ENCODE results near the gene MRPL21. TPM values are rescaled to one million over a fixed set of nuclear protein-coding genes. Genes with fewer than 3 reads are reported as not detected.

MRPL21 gene
- polyA plus RNA-seq, 2 of the 4 experiments (the other 2 are of a cell fraction) = 116 to 131 TPM

- Histone ChIP-seq H3K4me2 (no peak overlapping the region), H3K4me1 (no peaks in the 10 kb centered on the region), H3K27ac (no peak overlapping the region), H3K9me3 (no peaks in the 10 kb centered on the region), H3K4me3 (no peak overlapping the region)
- TF ChIP-seq SREBF2 (IDR thresholded peaks at IDR 0.05) = no peak
- TF ChIP-seq GATA3 (IDR thresholded peaks at IDR 0.05; ENCODE audit: borderline replicate concordance) = no peak
- no peak for TF ChIP-seq RARB (CRISPR knock-in tag; IDR thresholded peaks at IDR 0.05)
- no peak for TF ChIP-seq TFCP2L1 (CRISPR knock-in tag; IDR thresholded peaks at IDR 0.05)
- TF ChIP-seq FOSB (CRISPR knock-in tag; IDR thresholded peaks at IDR 0.05) = no peak
- ChIA-PET CTCF (no interaction called here), POLR2A (no interaction called here)
- ATAC-seq (no peak), FAIRE-seq (no peak), DNase-seq (ENCODE audit: low read depth in 1 of 2, low spot score in 1 of 2) (no peak)
- 40% methylated on average over 4 of the region's 4 CpGs for WGBS (ENCODE audit: missing lambda C conversion rate)
Measured at GRCh38 chr11:68847395-68847794, 56.2 kb downstream of the MRPL21 start.

- Histone ChIP-seq H3K27ac (no peak overlapping the region), H3K4me1 (peaks cover 3% of the 10 kb centered on the region; the same call in 1 of the 3 replicates), H3K4me2 (no peak overlapping the region), H3K9me3 (no peaks in the 10 kb centered on the region), H3K4me3 (no peak overlapping the region)
- TF ChIP-seq ELK1 (IDR thresholded peaks at IDR 0.05; ENCODE audit: low read depth, low read length) (no peak), HOXB13 (CRISPR knock-in tag; IDR thresholded peaks at IDR 0.05; ENCODE audit: low read depth) (no peak), BHLHE40 (IDR thresholded peaks at IDR 0.05; ENCODE audit: low read depth, low read length) (no peak), MYC (IDR thresholded peaks at IDR 0.05; ENCODE audit: borderline replicate concordance, low read length) (no peak), FOSL2 (IDR thresholded peaks at IDR 0.05) (no peak), FOSL2 (CRISPR knock-in tag; IDR thresholded peaks at IDR 0.05) (no peak), NFE2L2 (conservative IDR thresholded peaks at IDR 0.05; ENCODE audit: low read length) (no peak), HES2 (IDR thresholded peaks at IDR 0.05) (no peak), HDAC2 (IDR thresholded peaks at IDR 0.05) (no peak), HMGXB4 (CRISPR knock-in tag; IDR thresholded peaks at IDR 0.05; ENCODE audit: borderline replicate concordance) (no peak), MAX (IDR thresholded peaks at IDR 0.05) (no peak), ZNF302 (CRISPR knock-in tag; IDR thresholded peaks at IDR 0.05) (no peak), POLR2A (IDR thresholded peaks at IDR 0.05; ENCODE audit: low read length) (no peak), TP53 (CRISPR knock-in tag; IDR thresholded peaks at IDR 0.05) (no peak), NR3C1 (IDR thresholded peaks at IDR 0.05) (no peak), KDM1A (IDR thresholded peaks at IDR 0.05; ENCODE audit: low read depth) (no peak), ZC3H11A (IDR thresholded peaks at IDR 0.05) (no peak), RNF2 (IDR thresholded peaks at IDR 0.05; ENCODE audit: borderline replicate concordance, low read depth) (no peak), MAZ (IDR thresholded peaks at IDR 0.05; ENCODE audit: borderline replicate concordance, low read depth, low read length) (no peak), GATA3 (IDR thresholded peaks at IDR 0.05; ENCODE audit: borderline replicate concordance) (no peak), JUNB (IDR thresholded peaks at IDR 0.05) (no peak)
- no peak for ATAC-seq
- ChIA-PET POLR2A (no interaction called here), CTCF (no interaction called here)
- 75% methylated on average over 18 of the region's 18 CpGs for WGBS (ENCODE audit: missing lambda C conversion rate)
- no peak for DNase-seq (ENCODE audit: low read depth in 1 of 2, low spot score in 1 of 2)
- FAIRE-seq = no peak
Measured at GRCh38 chr11:68845351-68846002, 58.2 kb downstream of the MRPL21 start.

Measured in A549 (cell line).